Endothelial cell (in vitro differentiated cells): ENCODE data around the gene HTR2B. TPM values are rescaled to one million over a fixed set of nuclear protein-coding genes. Genes with fewer than 3 reads are reported as not detected.
A peak's percentile ranks its signal among the peaks of the same experiment; 100 is the strongest.
"Not testable (repeated sequence)": the region's sequence is repeated elsewhere in the genome, so short reads cannot be mapped to it uniquely, and the experiment has no call there.

Source experiments
- DNase-seq: peaks from one replicate; pipeline ENCODE4 v3.0.0; 2021; ENCODE audit warnings: low spot score
- H3K27ac Mint-ChIP-seq: one replicate; pipeline ENCODE4 v1.8.0; 2021; ENCODE audit warnings: mixed read lengths, inconsistent platforms; ENCODE audit not compliant: unreplicated experiment
- H3K27me3 Mint-ChIP-seq: one replicate; pipeline ENCODE4 v1.8.0; 2021; ENCODE audit warnings: mild to moderate bottlenecking, moderate library complexity, mixed read lengths, inconsistent platforms; ENCODE audit not compliant: unreplicated experiment
- H3K36me3 Mint-ChIP-seq: one replicate; pipeline ENCODE4 v1.8.0; 2021; ENCODE audit warnings: mild to moderate bottlenecking, low read depth, mixed read lengths, inconsistent platforms; ENCODE audit not compliant: unreplicated experiment
- H3K4me1 Mint-ChIP-seq: one replicate; pipeline ENCODE4 v1.8.0; 2021; ENCODE audit warnings: mild to moderate bottlenecking, mixed read lengths, inconsistent platforms; ENCODE audit not compliant: unreplicated experiment
- H3K4me3 Mint-ChIP-seq: one replicate; pipeline ENCODE4 v1.8.0; 2021; ENCODE audit warnings: mild to moderate bottlenecking, mixed read lengths, inconsistent platforms; ENCODE audit not compliant: unreplicated experiment
- H3K9me3 Mint-ChIP-seq: one replicate; pipeline ENCODE4 v1.8.0; 2021; ENCODE audit warnings: mixed read lengths, inconsistent platforms; ENCODE audit not compliant: unreplicated experiment
- total RNA-seq: library from RNA; stranded (reverse); fragmentation: NEBNext Ultra II Directional; extraction: Animal tissue kit (Norgen Biotek cat#: 25700); gene quantifications from one replicate; pipeline ENCODE4 v1.2.1, GENCODE V29; 2021; ENCODE audit not compliant: unreplicated experiment
- TF ChIP-seq, protein P1 (sequence below): fragments of 200-600 bp; sonication (generic); IDR thresholded peaks from one replicate; pipeline ENCODE4 v1.5.0; 2021; ENCODE audit warnings: antibody characterized with exemption; ENCODE audit not compliant: unreplicated experiment

Gene HTR2B
- total RNA-seq, 1 donor from 2014 or later = 0.80 TPM

GRCh38 chr2:231100990-231101389, 23.9 kb downstream of the HTR2B start:
- TF ChIP-seq, protein P1, sequence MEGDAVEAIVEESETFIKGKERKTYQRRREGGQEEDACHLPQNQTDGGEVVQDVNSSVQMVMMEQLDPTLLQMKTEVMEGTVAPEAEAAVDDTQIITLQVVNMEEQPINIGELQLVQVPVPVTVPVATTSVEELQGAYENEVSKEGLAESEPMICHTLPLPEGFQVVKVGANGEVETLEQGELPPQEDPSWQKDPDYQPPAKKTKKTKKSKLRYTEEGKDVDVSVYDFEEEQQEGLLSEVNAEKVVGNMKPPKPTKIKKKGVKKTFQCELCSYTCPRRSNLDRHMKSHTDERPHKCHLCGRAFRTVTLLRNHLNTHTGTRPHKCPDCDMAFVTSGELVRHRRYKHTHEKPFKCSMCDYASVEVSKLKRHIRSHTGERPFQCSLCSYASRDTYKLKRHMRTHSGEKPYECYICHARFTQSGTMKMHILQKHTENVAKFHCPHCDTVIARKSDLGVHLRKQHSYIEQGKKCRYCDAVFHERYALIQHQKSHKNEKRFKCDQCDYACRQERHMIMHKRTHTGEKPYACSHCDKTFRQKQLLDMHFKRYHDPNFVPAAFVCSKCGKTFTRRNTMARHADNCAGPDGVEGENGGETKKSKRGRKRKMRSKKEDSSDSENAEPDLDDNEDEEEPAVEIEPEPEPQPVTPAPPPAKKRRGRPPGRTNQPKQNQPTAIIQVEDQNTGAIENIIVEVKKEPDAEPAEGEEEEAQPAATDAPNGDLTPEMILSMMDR = no peak
- H3K9me3 Mint-ChIP-seq = peaks cover 5% of the 10 kb centered on the region
- H3K4me3 Mint-ChIP-seq = peak overlapping the region; percentile 50
- H3K4me1 Mint-ChIP-seq = no peaks in the 10 kb centered on the region
- peaks cover 52% of the 10 kb centered on the region for H3K36me3 Mint-ChIP-seq
- no peak for DNase-seq
- no peak overlapping the region for H3K27ac Mint-ChIP-seq
- peaks cover 3% of the 10 kb centered on the region for H3K27me3 Mint-ChIP-seq

DNA sequence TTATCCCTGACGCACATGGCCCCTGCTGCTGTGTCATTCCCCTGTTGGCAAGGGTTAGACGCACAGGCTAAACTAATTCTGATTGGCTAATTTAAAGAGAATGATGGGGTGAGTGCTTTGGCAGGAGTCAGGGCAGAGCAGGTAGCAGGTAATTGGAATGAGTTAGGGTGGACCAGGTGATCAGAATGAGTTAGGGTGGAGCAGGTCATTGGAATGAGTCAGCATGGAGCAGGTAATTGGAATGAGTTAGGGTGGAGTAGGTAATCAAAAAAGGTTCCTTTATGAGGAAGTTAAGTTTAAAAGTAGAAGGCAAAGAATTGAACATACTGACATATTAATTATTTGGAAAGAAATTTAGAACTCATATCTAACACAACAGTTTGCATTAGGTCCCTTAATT, 24.5 kb downstream of the HTR2B start:
- H3K27me3 Mint-ChIP-seq, H3K9me3 Mint-ChIP-seq, H3K4me1 Mint-ChIP-seq, H3K27ac Mint-ChIP-seq, DNase-seq: not testable (repeated sequence)
- peaks cover 52% of the 10 kb centered on the region for H3K36me3 Mint-ChIP-seq
- H3K4me3 Mint-ChIP-seq = peak overlapping the region; percentile 47

GRCh38 chr2:231099918-231100317, 24.9 kb downstream of the HTR2B start:
- Mint-ChIP-seq H3K36me3 (peaks cover 54% of the 10 kb centered on the region), H3K27ac (no peak overlapping the region)
- peak; percentile 10 for DNase-seq

DNA sequence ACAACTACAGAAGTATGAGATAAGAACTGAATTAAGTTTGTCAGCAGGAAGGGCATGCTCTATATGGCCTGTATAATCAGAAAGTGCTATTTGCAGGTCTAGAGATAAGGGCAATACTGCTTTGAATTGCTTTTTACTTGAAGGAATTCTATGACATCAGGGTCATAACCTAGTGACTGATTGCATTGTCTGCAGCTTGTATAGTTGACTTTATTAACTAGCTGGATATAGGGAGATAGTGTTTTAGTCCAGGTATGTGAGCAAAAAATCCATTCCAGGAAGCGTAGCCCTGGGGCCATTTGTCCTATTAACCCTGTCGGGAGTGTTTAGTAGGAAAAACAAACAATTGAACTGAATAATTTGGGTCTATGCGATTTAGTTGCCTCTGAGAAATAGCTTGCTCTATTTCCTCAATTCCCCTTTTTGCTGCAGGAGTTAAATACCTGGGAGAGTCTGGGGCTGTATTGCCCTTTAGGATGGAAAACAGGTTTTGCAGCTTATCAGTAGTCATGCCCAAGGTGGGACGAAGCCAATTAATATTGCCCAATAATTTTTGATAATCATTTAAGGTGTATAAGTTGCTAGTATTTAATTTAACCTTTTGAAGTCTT, 30.0 kb downstream of the HTR2B start:
- TF ChIP-seq, protein P1 = no peak
- peaks cover 72% of the 10 kb centered on the region for H3K36me3 Mint-ChIP-seq
- no peak overlapping the region for H3K27ac Mint-ChIP-seq

More at GRCh38 chr2:231099918-231100317, 24.9 kb downstream of the HTR2B start:
- H3K9me3 Mint-ChIP-seq = peaks cover 5% of the 10 kb centered on the region
- no peaks in the 10 kb centered on the region for H3K4me1 Mint-ChIP-seq
- H3K27me3 Mint-ChIP-seq = peaks cover 3% of the 10 kb centered on the region
- peak overlapping the region; percentile 47 for H3K4me3 Mint-ChIP-seq
- TF ChIP-seq, protein P1 = no peak

DNA sequence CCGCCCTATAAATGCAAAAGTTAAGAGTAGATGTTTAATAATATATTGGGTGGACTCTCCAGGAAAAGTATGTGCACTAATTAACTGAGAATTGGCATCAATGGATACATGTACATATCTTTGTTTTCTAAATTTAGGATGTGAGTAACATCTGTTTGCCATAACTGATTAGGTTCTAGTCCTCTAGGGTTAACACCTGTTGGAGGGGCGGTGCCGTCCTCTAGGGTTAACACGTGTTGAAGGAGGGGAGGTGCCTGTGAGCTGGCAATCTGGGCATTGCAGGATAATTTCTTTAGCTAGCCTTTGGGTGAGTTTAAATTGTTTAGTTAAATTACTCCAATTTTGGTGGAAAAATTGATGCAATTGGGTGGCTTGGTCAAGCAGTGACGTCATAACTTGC, 30.9 kb downstream of the HTR2B start:
- Mint-ChIP-seq H3K36me3 (peaks cover 65% of the 10 kb centered on the region), H3K27me3 (peaks cover 2% of the 10 kb centered on the region), H3K4me3 (no peak overlapping the region), H3K4me1 (no peaks in the 10 kb centered on the region), H3K27ac (no peak overlapping the region), H3K9me3 (peaks cover 2% of the 10 kb centered on the region)
- TF ChIP-seq, protein P1 = no peak
- no peak for DNase-seq

More for the DNA sequence above, 30.0 kb downstream of the HTR2B start:
- peaks cover 3% of the 10 kb centered on the region for H3K27me3 Mint-ChIP-seq
- H3K4me1 Mint-ChIP-seq = no peaks in the 10 kb centered on the region
- H3K9me3 Mint-ChIP-seq = peaks cover 5% of the 10 kb centered on the region
- no peak for DNase-seq
- H3K4me3 Mint-ChIP-seq = no peak overlapping the region
